ENCODE measurements around the gene MYL10. TPM values are rescaled to one million over a fixed set of nuclear protein-coding genes. Genes with fewer than 3 reads are reported as not detected.

MYL10 gene
- polyA plus RNA-seq, 2 of the 4 experiments (the other 2 are of a cell fraction), result not detected

- ATAC-seq (no peak), FAIRE-seq (no peak), DNase-seq (ENCODE audit: low read depth in 1 of 2, low spot score in 1 of 2) (no peak)
- Histone ChIP-seq H3K9me3 (peaks cover 2% of the 10 kb centered on the region; the same call in 1 of the 3 replicates), H3K4me2 (no peak overlapping the region), H3K4me3 (no peak overlapping the region), H3K4me1 (peaks cover 12% of the 10 kb centered on the region; the same call in 2 of the 3 replicates), H3K27ac (no peak overlapping the region)
- CTCF ChIA-PET, result interaction anchor here (1.0 to 2.3 kb wide), 5 partner anchors 14 to 226 kb away, joined by 3 to 10 read pairs (median 4); no protein-coding TSS in a partner anchor
- TF ChIP-seq BCL3 (IDR thresholded peaks at IDR 0.05), result no peak
- TF ChIP-seq JUN (IDR thresholded peaks at IDR 0.05), result no peak
- TF ChIP-seq ZC3H11A (IDR thresholded peaks at IDR 0.05), result no peak
- TF ChIP-seq JUNB (IDR thresholded peaks at IDR 0.05), result no peak
- TF ChIP-seq MYC (IDR thresholded peaks at IDR 0.05; ENCODE audit: borderline replicate concordance, low read length), result no peak
- TF ChIP-seq HMGXB4 (CRISPR knock-in tag; IDR thresholded peaks at IDR 0.05; ENCODE audit: borderline replicate concordance), result no peak
- TF ChIP-seq HES2 (IDR thresholded peaks at IDR 0.05), result no peak
- no peak for TF ChIP-seq ZNF302 (CRISPR knock-in tag; IDR thresholded peaks at IDR 0.05)
- no peak for TF ChIP-seq HOXA7 (CRISPR knock-in tag; IDR thresholded peaks at IDR 0.05)
- no peak for TF ChIP-seq EP300 (IDR thresholded peaks at IDR 0.05)
- TF ChIP-seq PBX3 (IDR thresholded peaks at IDR 0.05), result no peak
- TF ChIP-seq TFCP2L1 (CRISPR knock-in tag; IDR thresholded peaks at IDR 0.05), result no peak
- TF ChIP-seq EHMT2 (IDR thresholded peaks at IDR 0.05; ENCODE audit: low read depth), result no peak
- TF ChIP-seq HOXB13 (CRISPR knock-in tag; IDR thresholded peaks at IDR 0.05; ENCODE audit: low read depth), result no peak
- no peak for TF ChIP-seq POLR2AphosphoS2 (conservative IDR thresholded peaks at IDR 0.05; ENCODE audit: low read length)
- TF ChIP-seq BHLHE40 (IDR thresholded peaks at IDR 0.05; ENCODE audit: low read depth, low read length), result no peak
- no peak for TF ChIP-seq PHF8 (IDR thresholded peaks at IDR 0.05; ENCODE audit: borderline replicate concordance, low read depth)
- TF ChIP-seq POLR2A (IDR thresholded peaks at IDR 0.05; ENCODE audit: low read length), result no peak
- TF ChIP-seq HOXB5 (CRISPR knock-in tag; IDR thresholded peaks at IDR 0.05), result no peak
- no peak for TF ChIP-seq MAFK (IDR thresholded peaks at IDR 0.05; ENCODE audit: partially characterized antibody)
- POLR2A ChIA-PET, result no interaction called here
- WGBS (ENCODE audit: missing lambda C conversion rate), result 68% methylated on average over 9 of the region's 9 CpGs
These were observed 40.8 kb downstream of the MYL10 start for GRCh38 chr7:101588131-101588935.

GRCh38 chr7:101586906-101587677 is 42.0 kb downstream of the MYL10 start:
- peaks cover 7% of the 10 kb centered on the region; the same call in 1 of the 3 replicates for H3K9me3 ChIP-seq
- peaks cover 12% of the 10 kb centered on the region; the same call in 2 of the 3 replicates for H3K4me1 ChIP-seq
- H3K4me2 ChIP-seq, result no peak overlapping the region
- no peak for ATAC-seq
- no peak for FAIRE-seq
- no peak overlapping the region for H3K4me3 ChIP-seq
- CTCF ChIA-PET, result interaction anchor here (0.5 to 2.3 kb wide), 6 partner anchors 15 to 697 kb away, joined by 3 to 10 read pairs (median 4); no protein-coding TSS in a partner anchor
- TF ChIP-seq TFCP2L1 (CRISPR knock-in tag; IDR thresholded peaks at IDR 0.05), result no peak
- TF ChIP-seq USF2 (IDR thresholded peaks at IDR 0.05), result peak; percentile 27; the same call in 1 of the 2 replicates
- no peak overlapping the region for H3K27ac ChIP-seq
- POLR2A ChIA-PET, result no interaction called here
- 88% methylated on average over 12 of the region's 12 CpGs for WGBS (ENCODE audit: missing lambda C conversion rate)
- no peak for DNase-seq (ENCODE audit: low read depth in 1 of 2, low spot score in 1 of 2)

All from A549 (cell line).